Smooth muscle cell (in vitro differentiated cells): ENCODE measurements around the gene FMNL2. TPM values are rescaled to one million over a fixed set of nuclear protein-coding genes. Genes with fewer than 3 reads are reported as not detected.
A peak's percentile ranks its signal among the peaks of the same experiment; 100 is the strongest.

ENCODE experiments used
- DNase-seq: peaks from one replicate; lab custom pipeline; 2025; ENCODE audit not compliant: unreplicated experiment; lab: John Stamatoyannopoulos, UW
- H2AFZ ChIP-seq: fragments of 200-600 bp; sonication (generic); 2 replicates; pipeline ENCODE4 v1.6.0; 2016; ENCODE audit warnings: antibody characterized with exemption, low read depth, mild to moderate bottlenecking
- H3F3A ChIP-seq: fragments of 200-600 bp; sonication (generic); 2 replicates; pipeline ENCODE4 v1.6.0; 2017; ENCODE audit warnings: antibody characterized with exemption, low read depth
- H3K27ac ChIP-seq: fragments of 200-600 bp; sonication (generic); 2 replicates; pipeline ENCODE4 v1.5.1; 2016; ENCODE audit warnings: low read depth, mild to moderate bottlenecking
- H3K27me3 ChIP-seq: fragments of 200-600 bp; sonication (generic); 2 replicates; pipeline ENCODE4 v1.6.1; 2016; ENCODE audit warnings: low read depth, mild to moderate bottlenecking
- H3K36me3 ChIP-seq: fragments of 200-600 bp; sonication (generic); 2 replicates; pipeline ENCODE4 v1.5.1; 2016; ENCODE audit warnings: low read depth
- H3K4me1 ChIP-seq: fragments of 200-600 bp; sonication (generic); 2 replicates; pipeline ENCODE4 v1.5.1; 2016; ENCODE audit warnings: low read depth
- H3K4me2 ChIP-seq: fragments of 200-600 bp; sonication (generic); 2 replicates; pipeline ENCODE4 v1.6.0; 2016; ENCODE audit warnings: mild to moderate bottlenecking
- H3K4me3 ChIP-seq: fragments of 200-600 bp; sonication (generic); 2 replicates; pipeline ENCODE4 v1.5.1; 2016; ENCODE audit warnings: mild to moderate bottlenecking
- H3K79me2 ChIP-seq: fragments of 200-600 bp; sonication (generic); 2 replicates; pipeline ENCODE4 v1.6.0; 2016; ENCODE audit warnings: low read depth, mild to moderate bottlenecking
- H3K9ac ChIP-seq: fragments of 200-600 bp; sonication (generic); 2 replicates; pipeline ENCODE4 v1.6.0; 2016; ENCODE audit warnings: low read depth
- H3K9me3 ChIP-seq: fragments of 200-600 bp; sonication (generic); replicated peaks from 2 replicates; pipeline ENCODE4 v1.5.1; 2016; ENCODE audit warnings: low read depth
- H4K20me1 ChIP-seq: fragments of 200-600 bp; sonication (generic); 2 replicates; pipeline ENCODE4 v1.6.0; 2016; ENCODE audit warnings: low read depth
- WGBS: methylation state at CpG from one replicate; pipeline ENCODE4 v1.1.7; 2016; ENCODE audit warnings: low lambda C conversion rate; 5-methylcytosine and 5-hydroxymethylcytosine counted together
- polyA plus RNA-seq: library from polyadenylated mRNA; unstranded; fragments of >200 nt; fragmentation: Nextera tagmentation; extraction: Ambion mirVana; gene quantifications from 2 replicates; pipeline ENCODE4 v1.2.1, GENCODE V29; 2016
- total RNA-seq: library from RNA; depleted of rRNA; stranded (reverse); fragments of >200 nt; gene quantifications from 2 replicates; pipeline ENCODE4 v1.2.3, GENCODE V29; 2014
- TF ChIP-seq, protein P1 (sequence below): fragments of 200-600 bp; sonication (generic); IDR thresholded peaks from 2 replicates; pipeline ENCODE4 v1.5.1; 2017; ENCODE audit warnings: borderline replicate concordance, mild to moderate bottlenecking, antibody characterized with exemption; ENCODE audit not compliant: insufficient read depth, poor library complexity, severe bottlenecking

Gene FMNL2
- total and polyA plus RNA-seq, 2 experiments from 2014 or later: 7.4 to 37.3 TPM

DNA sequence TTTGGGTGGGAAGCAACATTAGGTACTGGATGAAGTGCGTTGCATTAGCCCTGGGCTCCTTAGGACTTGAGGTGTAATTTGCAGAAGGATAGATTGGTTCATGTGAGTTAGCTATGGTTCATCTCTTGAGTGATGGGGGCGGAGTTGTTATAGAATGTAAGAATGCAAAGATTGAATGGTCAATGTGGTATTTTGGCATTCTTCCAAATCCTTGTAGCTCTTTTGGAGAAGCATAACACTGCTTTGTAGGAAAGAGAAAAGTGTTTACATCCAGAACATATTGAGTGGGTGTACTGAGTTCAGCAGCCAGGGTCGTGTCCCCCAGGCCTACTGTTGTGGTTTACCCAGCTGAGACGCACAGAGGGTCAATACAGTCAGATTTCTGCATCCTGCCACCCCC lies 173.5 kb downstream of the FMNL2 start:
- H3K79me2 ChIP-seq: peaks cover 71% of the 10 kb centered on the region
- H3K9me3 ChIP-seq: no peaks in the 10 kb centered on the region
- DNase-seq: no peak

DNA sequence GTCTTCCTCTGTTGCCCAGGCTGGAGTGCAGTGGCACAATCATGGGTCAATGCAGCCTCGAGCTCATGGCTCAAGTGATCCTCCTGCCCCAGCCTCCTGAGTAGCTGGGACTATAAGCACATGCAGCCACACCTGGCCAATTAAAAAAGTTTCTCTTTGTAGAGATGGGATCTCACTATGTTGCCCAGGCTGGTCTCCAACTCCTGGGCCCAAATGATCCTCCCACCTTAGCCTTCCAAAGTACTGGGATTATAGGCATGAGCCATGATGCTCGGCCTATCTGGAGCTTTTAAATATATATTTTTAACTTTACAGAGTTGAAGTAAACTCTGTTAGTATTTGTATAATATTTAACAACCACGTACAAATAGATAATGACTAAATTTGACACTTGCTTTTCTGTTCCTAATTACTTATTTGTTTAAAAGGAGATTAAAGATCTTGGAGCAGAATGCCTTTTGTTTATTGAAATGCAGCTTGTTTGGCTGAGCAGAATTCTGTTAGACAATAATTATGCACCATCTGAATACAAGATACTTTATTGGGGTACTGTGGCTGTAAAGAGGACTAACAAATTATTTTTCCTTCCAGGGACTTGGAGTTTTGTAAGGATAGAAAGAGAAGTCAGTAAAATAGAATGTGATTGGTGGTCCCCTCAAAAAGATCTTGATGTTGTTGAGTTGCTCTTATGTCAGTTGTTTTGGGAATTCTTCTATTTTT lies 175.0 kb downstream of the FMNL2 start:
- no peaks in the 10 kb centered on the region for H3K27me3 ChIP-seq

More for the DNA sequence above, 173.5 kb downstream of the FMNL2 start:
- peaks cover 12% of the 10 kb centered on the region for H3K4me1 ChIP-seq
- TF ChIP-seq, protein P1, sequence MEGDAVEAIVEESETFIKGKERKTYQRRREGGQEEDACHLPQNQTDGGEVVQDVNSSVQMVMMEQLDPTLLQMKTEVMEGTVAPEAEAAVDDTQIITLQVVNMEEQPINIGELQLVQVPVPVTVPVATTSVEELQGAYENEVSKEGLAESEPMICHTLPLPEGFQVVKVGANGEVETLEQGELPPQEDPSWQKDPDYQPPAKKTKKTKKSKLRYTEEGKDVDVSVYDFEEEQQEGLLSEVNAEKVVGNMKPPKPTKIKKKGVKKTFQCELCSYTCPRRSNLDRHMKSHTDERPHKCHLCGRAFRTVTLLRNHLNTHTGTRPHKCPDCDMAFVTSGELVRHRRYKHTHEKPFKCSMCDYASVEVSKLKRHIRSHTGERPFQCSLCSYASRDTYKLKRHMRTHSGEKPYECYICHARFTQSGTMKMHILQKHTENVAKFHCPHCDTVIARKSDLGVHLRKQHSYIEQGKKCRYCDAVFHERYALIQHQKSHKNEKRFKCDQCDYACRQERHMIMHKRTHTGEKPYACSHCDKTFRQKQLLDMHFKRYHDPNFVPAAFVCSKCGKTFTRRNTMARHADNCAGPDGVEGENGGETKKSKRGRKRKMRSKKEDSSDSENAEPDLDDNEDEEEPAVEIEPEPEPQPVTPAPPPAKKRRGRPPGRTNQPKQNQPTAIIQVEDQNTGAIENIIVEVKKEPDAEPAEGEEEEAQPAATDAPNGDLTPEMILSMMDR: no peak
- no peak overlapping the region for H3K9ac ChIP-seq
- no peak overlapping the region for H2AFZ ChIP-seq
- no peak overlapping the region for H3K4me2 ChIP-seq
- H3K4me3 ChIP-seq: no peak overlapping the region
- H3K36me3 ChIP-seq: no peaks in the 10 kb centered on the region
- 73% methylated on average over 4 of the region's 4 CpGs for WGBS
- peaks cover 7% of the 10 kb centered on the region for H4K20me1 ChIP-seq
- H3F3A ChIP-seq: peaks cover 10% of the 10 kb centered on the region
- no peaks in the 10 kb centered on the region for H3K27me3 ChIP-seq
- no peak overlapping the region for H3K27ac ChIP-seq

DNA sequence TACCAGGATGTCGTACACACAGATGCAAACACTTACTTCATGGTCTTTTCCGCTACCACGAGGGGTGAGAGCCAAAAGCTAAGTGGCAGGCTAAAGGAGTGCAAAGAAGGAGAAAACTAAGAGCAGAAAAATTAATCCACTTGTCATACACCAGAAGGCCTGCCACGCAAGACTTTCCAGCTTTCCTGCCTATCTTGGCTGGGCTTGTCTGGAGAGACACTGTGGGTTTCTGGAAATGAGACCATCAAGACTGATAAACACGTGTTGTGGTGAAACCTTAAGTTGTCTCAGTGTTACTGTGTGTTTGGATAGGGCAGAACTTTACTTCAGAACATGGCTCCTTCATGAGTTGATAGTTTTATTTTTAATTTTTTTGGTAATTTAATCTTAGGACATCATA lies 175.6 kb downstream of the FMNL2 start:
- DNase-seq: no peak
- Histone ChIP-seq H3K27me3 (no peaks in the 10 kb centered on the region), H3K4me1 (peaks cover 1% of the 10 kb centered on the region), H2AFZ (no peak overlapping the region), H3K4me2 (no peak overlapping the region), H4K20me1 (peaks cover 7% of the 10 kb centered on the region), H3F3A (peaks cover 5% of the 10 kb centered on the region), H3K9ac (no peak overlapping the region), H3K9me3 (no peaks in the 10 kb centered on the region), H3K79me2 (peaks cover 74% of the 10 kb centered on the region), H3K27ac (peak overlapping the region; percentile 38), H3K36me3 (no peaks in the 10 kb centered on the region), H3K4me3 (no peak overlapping the region)
- WGBS: 31% methylated on average over 5 of the region's 5 CpGs
- TF ChIP-seq, protein P1: no peak

More for the DNA sequence above, 175.0 kb downstream of the FMNL2 start:
- Histone ChIP-seq H3K79me2 (peaks cover 78% of the 10 kb centered on the region), H2AFZ (no peak overlapping the region), H3K4me2 (no peak overlapping the region), H3K36me3 (no peaks in the 10 kb centered on the region), H3K9me3 (no peaks in the 10 kb centered on the region), H3F3A (peaks cover 5% of the 10 kb centered on the region), H3K27ac (peak overlapping the region; percentile 38), H3K4me1 (peaks cover 8% of the 10 kb centered on the region), H3K9ac (no peak overlapping the region), H3K4me3 (no peak overlapping the region), H4K20me1 (peaks cover 7% of the 10 kb centered on the region)
- DNase-seq: no peak
- TF ChIP-seq, protein P1: no peak
- 85% methylated on average over 3 of the region's 3 CpGs for WGBS

DNA sequence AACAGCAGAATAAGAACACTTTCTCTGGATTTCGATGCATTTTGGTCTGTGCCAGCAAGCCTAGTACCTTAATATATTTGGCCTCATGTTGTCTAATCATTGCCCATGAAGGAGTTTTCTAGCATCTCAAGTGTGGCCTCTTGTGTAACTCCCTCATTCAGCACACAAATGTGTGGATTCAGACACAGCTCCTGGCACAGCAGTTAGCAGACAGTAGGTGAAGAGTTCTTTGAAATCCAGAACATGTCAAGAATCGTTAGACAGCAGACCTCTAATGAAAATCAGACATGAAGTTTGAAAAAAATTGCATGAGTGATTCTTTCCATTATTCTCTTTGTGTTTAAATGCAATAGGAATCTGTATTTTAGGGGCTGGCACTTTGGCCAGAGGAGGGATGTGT lies 177.0 kb downstream of the FMNL2 start:
- no peaks in the 10 kb centered on the region for H3K4me1 ChIP-seq
- no peaks in the 10 kb centered on the region for H3K27me3 ChIP-seq
- H3K79me2 ChIP-seq: peaks cover 74% of the 10 kb centered on the region
- TF ChIP-seq, protein P1: no peak
- no peak overlapping the region for H3K4me2 ChIP-seq
- no peaks in the 10 kb centered on the region for H3K9me3 ChIP-seq
- DNase-seq: no peak
- no peak overlapping the region for H3K27ac ChIP-seq
- 94% methylated on average over 2 of the region's 2 CpGs for WGBS
- no peak overlapping the region for H3K4me3 ChIP-seq
- H2AFZ ChIP-seq: no peak overlapping the region
- H3K36me3 ChIP-seq: no peaks in the 10 kb centered on the region
- peaks cover 10% of the 10 kb centered on the region for H4K20me1 ChIP-seq
- H3F3A ChIP-seq: peaks cover 5% of the 10 kb centered on the region
- no peak overlapping the region for H3K9ac ChIP-seq
